ENCODE results near the gene ESRRB.

The ESRRB gene

DNA sequence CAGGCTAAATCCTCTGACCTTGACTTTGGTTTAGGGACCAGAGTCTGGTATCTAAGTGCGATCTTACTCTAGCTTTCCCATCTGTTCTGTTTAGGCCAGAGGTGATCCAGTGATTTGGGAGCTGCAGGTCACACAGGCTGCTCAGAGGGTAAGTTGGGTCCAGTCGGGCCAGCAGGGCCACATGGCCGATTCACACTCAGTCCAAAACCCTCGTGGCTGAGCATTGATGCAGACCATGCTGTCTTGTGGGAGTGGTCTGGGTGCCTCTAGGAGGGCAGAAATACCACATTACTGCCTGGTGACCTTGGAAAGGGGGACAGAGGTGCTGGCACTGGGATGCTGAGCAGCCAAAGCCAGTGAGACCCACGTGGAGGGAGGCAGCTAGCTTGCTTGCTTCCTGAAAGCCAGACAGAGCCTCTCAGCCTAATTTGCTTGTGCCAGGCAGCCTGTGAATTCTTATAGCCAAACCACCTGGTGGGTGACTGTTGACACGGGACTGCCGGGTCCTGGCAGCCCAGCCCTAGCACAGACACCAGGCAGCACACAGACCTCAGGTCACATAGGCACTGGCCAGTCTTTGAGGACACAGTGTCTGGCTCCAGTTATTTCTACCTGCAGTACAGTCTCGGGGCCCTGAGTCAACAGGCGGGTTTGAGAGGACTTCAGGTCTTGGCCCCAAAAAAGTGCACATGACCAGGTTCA, 31.7 kb downstream of the ESRRB start:
- no peak for DNase-seq (ENCODE audit: low read depth)

DNA sequence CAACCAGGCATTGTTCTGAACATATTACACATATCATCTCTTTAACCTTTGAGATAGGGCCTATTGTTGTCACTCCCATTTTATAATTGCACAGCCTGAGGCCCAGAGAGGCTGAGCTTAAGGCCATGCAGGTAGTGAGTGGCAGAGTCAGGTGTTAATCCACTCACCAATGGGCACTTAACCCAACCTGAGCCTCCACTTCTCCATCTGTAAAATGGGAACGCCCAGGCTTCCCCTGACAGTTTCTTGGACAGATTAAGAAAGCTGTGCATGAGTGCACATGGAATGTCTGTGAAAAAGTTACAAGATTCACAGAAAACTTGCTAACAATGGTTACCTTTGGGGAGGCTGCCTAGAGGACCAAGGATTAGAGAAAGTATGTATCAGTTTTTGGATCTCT, 32.9 kb downstream of the ESRRB start:
- no peak for DNase-seq (ENCODE audit: low read depth)

DNA sequence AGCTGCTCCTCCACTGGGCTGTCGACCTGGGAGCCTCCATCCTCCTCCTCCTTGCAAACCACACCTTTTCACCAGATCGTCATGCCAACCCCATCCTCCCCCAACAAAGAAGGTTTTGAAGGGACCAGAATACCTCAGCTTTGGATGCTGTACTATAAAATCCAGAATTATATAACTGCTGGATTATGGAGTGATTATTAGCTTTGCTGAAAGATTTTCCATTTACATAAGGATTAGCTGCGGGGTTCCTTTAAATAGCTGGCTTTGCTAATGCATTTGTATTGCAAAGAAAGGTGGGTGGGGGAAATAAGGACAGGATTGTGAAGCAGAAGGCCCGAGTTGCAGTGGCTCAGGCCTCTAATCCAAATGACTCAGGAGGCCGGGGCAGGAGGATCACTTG, 36.6 kb downstream of the ESRRB start:
- DNase-seq (ENCODE audit: low read depth) = no peak

DNA sequence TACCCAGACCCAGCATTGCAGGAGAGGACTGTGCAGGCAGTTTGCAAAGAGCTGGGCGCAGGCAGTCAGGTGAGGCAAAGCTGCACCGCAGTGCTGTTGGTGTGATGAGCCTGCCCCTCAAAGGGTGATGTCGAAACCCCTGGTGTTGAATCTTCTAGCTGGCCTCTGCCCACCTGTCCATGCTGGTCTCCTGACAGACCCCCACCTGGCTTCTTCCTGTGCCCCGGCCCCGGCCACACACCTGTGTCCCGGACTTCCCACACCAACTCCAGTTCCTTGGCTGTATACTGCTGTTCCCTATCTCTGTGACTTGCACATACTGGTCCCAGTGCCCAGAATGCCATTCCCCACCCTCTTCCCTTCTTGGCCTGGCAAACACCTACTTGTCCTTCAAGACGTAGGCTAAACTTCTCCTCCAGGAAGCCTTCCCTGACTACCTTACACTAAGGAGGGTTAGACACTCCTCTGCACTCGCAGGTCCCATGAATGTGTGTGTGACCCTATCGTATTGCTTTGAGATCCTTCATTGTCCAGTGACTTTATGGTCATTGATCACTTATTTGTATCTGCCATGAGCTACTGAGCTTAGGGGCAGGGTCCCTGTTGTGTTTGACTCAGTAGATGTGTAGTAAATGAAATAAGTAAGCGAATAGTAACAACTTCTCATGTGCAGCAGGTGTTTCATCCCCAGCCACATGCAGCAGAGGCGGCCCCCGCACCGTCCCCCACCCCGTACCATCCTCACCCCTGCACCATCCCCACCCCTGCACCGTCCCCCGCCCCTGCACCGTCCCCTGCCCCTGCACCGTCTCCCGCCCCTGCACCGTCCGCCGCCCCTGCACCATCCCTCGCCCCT, 37.4 kb downstream of the ESRRB start:
- DNase-seq (ENCODE audit: low read depth) = no peak

DNA sequence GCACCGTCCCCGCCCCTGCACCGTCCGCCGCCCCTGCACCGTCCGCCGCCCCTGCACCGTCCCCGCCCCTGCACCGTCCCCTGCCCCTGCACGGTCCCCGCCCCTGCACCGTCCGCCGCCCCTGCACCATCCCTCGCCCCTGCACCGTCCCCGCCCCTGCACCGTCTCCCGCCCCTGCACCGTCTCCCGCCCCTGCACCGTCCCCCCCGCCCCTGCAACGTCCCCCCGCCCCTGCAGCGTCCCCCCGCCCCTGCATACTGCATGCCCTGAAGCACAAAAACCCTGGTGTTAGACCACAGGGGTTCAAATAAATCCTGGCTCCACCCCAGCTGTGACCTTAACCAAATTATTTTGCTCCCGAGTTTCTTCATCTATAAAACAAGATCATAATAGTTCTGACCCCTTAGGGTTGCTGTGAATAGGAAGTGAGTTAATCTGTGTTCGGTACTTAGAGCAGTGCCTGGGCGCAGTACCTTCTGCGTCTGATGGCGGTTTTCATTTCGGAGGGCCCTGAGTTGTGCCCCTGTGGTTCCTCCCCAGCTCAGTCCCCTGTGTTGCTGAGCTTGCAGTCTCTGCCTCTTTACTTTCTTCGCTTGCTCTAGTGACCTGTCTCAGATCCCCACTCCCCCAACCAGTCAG, 38.1 kb downstream of the ESRRB start:
- DNase-seq (ENCODE audit: low read depth) = no peak

DNA sequence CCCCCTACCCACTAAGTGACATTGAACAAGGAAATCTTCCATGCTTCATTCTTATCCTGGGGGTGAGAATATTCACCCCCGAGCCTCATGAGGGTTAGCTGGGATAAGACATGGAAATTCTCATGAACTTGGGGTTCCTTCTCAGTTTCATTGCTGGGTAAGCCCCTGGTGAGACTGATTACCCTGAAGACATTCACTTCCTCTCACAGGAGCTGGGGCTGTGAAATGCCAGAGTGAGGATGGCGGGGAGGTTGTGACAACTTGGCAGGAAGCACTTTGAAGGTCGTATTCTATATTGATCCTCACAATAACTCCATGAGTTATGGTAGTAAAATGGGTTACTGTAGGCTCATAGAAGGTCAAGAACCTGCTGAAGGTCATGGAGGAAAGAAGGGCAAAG, 43.5 kb downstream of the ESRRB start:
- no peak for DNase-seq (ENCODE audit: low read depth)

DNA sequence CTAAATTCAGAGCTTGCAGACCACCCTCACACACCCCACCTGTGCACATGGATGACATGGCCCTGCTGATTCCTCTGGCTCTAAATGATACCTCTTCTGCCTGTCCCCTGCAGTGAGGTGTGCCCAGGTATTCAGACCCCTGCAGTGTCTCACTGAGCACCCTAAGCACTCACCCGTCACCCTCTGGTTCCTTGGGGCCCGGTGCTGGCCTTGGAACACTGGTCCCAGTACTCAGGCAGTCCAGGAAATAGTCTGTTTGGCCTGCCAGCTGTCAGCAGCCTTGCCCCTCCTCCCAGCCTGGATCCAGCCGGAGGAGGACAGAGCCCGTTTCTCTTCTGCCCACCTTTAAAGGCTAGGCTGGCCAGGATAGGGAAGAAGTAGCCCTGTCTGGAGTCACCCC, 44.9 kb downstream of the ESRRB start:
- DNase-seq (ENCODE audit: low read depth) = no peak

DNA sequence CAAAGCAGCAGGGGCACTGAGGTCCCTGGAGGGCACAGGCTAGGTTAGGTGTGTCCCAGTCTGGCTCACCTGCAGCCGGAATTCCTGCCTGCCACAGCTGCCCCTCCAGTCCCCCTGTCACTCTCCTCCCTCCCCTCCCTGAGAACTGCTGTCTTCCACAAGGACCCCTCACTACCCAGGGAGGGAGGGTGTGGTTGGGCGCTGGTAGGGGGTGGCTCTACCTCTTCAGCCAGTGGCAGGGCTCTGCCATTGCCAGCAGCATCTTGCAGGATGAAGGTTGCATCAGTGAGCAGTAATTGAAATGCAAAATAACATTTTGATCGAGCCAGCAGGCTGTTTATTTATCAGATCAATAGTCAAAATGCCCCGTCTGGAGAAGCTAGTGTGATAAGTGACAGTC, 45.7 kb downstream of the ESRRB start:
- no peak for DNase-seq (ENCODE audit: low read depth)

DNA sequence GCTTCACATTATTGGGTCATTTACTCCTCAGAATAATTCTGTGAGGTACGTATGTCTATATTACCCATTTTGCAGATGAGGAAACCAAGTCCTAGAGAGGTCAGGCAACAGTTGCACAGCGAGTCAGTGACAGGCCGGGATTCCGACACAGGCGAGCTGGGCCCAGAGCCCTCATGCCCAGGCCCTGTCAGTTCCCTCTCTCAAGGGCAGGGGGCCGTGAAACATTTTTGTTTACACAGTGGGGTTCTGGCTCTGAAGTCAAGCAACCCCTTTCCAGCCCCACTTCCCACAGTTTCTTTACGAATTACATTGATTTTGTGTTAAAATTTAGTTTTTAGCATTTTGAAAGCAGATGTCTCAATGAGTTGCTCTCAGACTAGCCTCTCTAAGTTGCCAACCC, 46.7 kb downstream of the ESRRB start:
- no peak for DNase-seq (ENCODE audit: low read depth)

DNA sequence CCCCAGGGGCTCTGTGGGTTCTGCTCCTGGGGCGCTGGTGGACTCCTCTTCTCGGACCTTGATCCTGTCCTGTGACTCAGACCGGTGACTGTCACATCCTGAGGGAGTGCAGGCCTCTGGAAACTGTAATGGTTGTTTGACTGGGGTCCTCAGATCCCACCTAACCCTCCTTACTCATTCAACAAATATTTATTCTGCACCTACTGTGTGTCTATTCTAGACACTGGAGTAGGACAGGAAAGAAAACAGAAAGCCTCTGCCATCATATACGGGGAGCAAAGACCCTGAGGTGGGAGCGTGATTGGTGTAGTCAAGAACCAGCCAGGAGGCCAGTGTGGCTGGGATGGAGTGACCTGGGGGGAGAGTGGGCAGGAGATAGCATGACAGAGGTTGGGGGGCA, 47.6 kb downstream of the ESRRB start:
- DNase-seq (ENCODE audit: low read depth) = no peak

DNA sequence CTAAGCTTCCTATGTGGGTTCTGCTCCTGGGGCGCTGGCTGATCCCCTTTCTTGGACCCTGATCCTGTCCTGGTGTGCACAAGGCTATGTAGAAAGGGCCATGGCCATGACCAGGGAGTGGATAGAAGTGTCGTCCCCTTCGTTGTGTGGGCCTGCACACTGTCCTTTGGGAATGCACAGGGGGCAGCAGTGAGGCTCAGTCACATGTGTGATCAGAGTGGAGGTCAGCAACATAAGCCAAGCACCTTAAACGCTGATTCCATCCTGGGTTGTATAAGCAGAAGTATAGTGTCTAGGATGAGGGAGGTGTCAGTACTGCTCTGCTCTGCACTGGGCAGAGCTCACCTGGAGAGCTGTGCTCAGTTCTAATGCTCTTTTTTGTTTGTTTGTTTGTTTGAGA, 48.4 kb downstream of the ESRRB start:
- no peak for DNase-seq (ENCODE audit: low read depth)

DNA sequence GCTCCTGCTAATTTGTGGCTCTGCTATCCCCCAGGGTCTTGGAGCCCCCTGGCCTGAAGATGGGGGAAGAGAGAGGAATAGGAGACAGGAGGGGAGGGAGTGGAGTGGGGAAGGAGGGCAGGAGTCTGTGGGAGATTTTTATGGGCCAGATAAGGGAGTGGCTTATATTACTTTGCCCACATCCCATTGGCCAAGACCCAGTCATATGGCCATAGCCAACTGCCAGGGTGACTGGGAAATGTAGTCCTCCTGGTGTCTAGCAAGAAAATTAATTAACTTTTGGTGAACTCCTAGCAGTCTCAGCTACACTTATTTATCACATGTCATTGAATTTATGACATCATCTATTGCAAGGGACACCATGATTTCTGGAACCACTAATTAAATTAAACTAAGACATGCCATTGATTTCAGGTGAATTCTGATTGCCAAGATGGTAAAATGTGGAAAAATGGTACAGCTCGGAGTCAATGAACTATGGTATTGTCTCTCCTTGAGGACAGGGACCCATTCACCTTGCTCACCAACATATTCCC, 50.3 kb downstream of the ESRRB start:
- DNase-seq (ENCODE audit: low read depth) = no peak

DNA sequence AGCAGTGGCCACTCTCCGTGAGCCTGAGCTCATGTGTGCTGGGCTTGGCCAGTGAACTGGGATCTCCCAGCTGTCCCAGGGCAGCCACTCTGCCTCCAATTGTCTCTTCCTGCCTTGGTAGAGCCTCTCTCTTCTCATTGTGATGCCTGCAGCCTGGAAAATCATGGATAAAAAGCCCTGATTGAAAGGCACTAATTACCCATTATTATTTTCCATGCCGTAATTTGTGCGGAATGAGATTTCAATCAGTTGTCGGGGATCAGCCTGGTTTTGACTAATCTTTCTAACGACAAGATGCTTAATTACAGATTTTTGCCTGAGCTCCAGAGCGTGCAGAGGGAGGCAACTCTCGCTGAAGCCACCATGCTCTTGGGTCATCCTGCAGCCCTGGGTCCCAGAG, 52.7 kb downstream of the ESRRB start:
- DNase-seq (ENCODE audit: low read depth) = no peak

DNA sequence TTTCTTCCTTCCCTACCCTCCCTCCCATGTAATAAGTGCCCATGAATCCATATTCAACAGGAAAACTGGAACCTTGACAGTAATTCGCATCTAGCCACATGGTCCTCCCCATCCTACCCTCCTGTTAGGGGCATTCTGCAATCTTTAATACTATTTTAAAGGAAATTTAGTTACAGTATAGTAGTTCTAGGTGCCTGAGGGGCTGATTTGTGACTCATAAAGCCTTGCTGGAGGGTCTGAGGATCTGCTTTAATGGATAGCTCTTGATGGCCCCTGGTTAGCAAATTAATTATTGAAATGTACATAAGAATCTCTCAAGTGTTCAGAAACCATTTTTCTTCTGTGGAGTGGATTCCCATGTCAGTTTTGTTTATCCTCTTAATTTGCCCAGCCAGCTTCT, 54.1 kb downstream of the ESRRB start:
- DNase-seq (ENCODE audit: low read depth) = no peak

DNA sequence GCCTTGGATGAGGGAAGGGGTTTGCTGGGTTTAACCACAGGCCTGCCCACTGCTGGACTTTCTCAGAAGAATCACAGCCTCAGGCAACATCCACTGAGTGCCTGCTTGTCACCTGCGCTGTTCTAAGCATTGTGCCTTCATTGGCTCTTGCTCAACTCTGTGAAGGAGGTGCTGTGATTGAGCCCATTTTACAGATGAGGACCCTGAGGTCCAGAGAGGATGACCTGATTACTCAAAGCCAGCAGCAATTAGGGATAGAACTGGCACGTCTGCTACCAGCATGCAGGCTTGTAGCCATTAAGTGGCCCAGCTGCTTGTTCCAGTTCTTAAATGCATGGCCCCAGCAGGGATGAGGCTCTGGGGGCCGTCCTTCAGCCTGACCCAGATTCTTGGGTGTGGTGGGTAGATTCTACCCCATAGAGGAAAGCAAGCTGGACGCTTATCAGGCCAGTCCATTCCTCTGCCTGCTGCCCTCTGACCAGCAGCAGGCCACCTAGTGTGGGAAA, 54.6 kb downstream of the ESRRB start:
- no peak for DNase-seq (ENCODE audit: low read depth)

DNA sequence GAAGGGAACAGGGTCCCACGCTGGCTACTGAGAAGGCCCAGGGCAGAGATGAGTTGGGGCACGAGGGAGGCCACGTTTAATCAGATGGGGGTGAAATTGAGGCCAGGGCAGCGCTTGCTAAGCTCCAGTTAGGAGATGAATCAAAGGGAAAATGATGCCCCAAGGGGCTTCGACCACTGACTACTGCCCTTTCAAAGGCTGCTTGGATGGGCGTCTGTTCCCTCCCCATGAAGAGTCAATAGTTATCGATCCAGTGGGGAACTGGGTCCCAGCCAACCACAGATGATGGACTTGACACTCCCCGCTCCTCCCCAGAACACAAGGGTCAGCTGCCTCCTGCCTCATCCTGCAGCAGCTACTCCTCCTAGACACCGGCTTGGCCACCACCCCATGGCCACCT, 55.6 kb downstream of the ESRRB start:
- DNase-seq (ENCODE audit: low read depth) = no peak

DNA sequence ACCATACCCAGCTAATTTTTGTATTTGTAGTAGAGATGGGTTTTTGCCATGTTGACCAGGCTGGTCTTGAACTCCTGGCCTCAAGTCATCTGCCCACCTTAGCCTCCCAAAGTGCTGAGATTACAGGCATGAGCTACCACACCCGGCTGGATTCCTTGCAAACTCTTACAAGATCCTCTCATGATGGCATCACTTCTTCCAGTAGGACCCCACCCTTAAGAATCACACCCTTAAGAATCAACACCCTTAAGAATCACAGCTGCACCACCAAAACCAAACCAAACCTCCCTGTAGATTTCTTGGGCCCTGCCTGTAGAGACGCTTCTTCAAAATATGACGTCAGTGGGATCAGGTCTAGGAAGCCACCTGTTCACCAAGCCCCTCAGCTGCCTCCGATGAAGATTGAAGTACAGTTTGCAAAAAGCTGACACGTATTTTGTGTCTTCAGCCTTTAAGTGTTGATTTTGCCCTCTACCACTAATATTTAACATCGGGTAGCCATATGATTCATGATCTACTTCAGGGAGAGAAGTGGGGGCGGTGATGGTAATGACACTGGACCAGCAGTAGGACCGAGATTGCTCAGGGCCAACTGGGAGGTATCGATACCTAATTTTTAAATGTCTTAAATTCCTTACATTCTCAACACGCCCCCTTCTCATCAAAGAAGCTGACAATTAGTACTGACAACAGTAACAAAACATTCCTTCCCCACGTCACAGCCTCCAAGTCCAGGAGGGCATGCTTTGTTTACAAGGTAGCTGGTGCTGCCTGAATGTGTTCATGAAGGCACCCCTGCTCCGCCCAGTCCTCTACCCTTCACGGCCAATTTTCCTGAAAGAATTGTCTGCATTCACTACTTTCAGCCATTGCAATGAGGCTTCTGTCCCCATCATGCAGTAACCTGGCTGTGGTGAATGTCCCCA, 57.2 kb downstream of the ESRRB start:
- DNase-seq (ENCODE audit: low read depth) = no peak

DNA sequence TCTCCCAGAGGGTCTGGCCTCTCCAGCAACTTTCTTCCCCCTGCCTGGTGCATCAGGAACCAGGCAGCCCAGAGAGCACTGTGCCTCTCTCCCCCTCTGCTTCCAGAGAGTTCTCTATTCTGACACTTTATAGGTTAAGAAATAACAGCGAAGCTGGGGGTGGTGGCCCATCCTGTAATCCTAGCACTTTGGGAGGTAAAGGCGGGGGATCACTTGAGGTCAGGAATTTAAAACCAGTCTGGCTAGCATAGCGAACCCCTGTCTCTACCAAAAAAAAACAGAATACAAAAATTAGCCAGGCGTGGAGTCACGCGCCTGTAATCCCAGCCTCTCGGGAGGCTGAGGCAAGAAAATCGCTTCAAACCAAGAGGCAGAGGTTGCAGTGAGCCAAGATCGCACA, 58.3 kb downstream of the ESRRB start:
- no peak for DNase-seq (ENCODE audit: low read depth)

DNA sequence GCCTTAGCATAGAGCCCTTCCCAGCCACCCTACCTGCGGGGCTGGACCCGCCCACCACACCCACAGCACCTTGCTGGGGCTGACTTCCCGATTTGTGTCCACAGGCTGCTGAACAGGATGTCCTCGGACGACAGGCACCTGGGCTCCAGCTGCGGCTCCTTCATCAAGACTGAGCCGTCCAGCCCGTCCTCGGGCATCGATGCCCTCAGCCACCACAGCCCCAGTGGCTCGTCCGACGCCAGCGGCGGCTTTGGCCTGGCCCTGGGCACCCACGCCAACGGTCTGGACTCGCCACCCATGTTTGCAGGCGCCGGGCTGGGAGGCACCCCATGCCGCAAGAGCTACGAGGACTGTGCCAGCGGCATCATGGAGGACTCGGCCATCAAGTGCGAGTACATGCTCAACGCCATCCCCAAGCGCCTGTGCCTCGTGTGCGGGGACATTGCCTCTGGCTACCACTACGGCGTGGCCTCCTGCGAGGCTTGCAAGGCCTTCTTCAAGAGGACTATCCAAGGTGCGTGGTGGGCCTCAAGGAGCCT, 63.4 kb downstream of the ESRRB start:
- no peak for DNase-seq (ENCODE audit: low read depth)

DNA sequence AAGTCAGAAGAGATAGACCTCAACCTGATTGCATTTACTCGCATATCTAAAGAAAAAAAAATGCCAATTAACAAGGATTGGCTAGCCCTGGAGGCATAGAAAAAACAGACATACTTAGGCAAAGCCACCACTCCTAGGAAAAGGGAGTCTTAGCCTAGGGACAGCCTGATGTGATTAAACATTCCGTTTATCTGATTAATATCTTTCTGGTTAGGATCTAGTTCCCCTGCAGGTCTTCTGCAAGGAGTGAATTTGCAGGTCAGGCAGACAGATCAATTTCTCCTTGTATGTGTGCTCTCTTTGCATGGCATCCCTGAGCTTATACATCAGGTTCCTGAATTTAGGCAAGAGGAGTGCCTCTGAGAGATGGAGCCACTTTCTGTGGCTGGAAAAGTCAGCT, 70.5 kb downstream of the ESRRB start:
- no peak for DNase-seq (ENCODE audit: low read depth)

DNA sequence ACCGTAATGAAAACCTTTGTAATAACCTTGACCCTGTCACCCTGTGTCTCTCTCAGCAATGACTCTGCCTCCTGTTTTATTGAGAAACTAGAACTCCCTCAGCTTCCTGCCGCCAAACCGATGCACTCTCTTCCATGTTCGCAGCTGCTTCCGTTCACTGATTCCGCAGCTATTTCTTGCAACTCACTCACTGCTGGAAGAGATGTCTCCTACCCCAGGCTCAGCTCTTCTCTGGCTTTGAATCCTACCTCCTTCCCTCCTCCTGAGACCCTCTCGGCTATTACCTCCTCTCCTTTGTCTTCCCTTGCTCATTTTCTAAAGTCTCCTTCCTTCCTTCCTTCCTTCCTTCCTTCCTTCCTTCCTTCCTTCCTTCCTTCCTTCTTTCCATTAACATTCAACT, 71.0 kb downstream of the ESRRB start:
- DNase-seq (ENCODE audit: low read depth) = no peak
